ENCODE data around the gene FCRLB.

The FCRLB gene

GRCh38 chr1:161728376-161729226 is 7.3 kb downstream of the FCRLB start:
- TF ChIP-seq CTCF (IDR thresholded peaks at IDR 0.05; ENCODE audit: low read depth, low read length): no peak
- no peak overlapping the region for H3K4me3 ChIP-seq (ENCODE audit: low read depth, low read length)

DNA sequence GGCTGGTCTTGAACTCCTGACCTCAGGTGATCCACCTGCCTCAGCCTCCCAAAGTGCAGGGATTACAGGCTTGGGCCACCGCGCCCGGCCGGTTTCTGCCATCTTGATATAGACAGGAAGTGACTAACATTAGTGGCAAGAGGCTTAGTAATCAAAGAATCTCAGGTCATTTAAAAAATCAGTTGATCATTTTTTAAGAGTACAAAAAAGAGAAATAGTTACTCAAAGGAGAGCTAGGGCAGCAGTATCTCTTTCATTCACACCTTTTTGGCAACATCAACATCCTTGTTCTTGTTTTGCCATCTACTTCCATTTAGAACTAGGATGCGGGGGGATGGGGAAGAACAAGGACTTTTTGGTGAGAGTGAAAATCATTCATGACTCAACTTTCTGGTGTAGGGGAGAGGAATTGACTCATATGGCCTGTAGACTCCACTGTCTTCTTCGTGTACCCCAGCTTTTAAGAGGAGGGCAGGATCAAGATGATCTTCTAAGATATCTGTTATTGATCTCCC is 8.8 kb downstream of the FCRLB start:
- no peak overlapping the region for H3K4me3 ChIP-seq (ENCODE audit: low read depth, low read length)
- no peak for TF ChIP-seq CTCF (IDR thresholded peaks at IDR 0.05; ENCODE audit: low read depth, low read length)

GRCh38 chr1:161731241-161731640 is 9.9 kb downstream of the FCRLB start:
- H3K4me3 ChIP-seq (ENCODE audit: low read depth, low read length): no peak overlapping the region
- no peak for TF ChIP-seq CTCF (IDR thresholded peaks at IDR 0.05; ENCODE audit: low read depth, low read length)

- TF ChIP-seq CTCF (IDR thresholded peaks at IDR 0.05; ENCODE audit: low read depth, low read length): no peak
- H3K4me3 ChIP-seq (ENCODE audit: low read depth, low read length): no peak overlapping the region
Measured at GRCh38 chr1:161731981-161732718, 10.8 kb downstream of the FCRLB start.

DNA sequence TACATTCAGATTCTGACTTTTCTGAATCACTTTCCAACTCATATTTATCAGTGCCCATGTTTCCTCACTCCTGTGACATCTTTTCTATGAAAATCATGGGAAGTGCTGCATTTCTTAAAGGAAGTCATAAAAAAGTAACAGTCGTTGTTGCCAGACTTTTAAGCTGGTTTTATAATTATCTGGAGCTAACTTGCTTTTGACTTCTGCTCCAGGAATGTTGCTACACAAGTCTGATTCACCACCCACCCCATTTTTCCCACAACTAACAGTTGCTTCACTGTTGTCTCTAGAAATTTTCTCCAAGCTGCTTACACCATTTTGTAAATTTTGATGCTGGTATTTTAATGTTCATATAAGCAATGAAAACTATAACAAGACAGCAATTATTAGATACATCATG is 12.2 kb downstream of the FCRLB start:
- H3K4me3 ChIP-seq (ENCODE audit: low read depth, low read length): no peak overlapping the region
- no peak for TF ChIP-seq CTCF (IDR thresholded peaks at IDR 0.05; ENCODE audit: low read depth, low read length)

GRCh38 chr1:161735837-161736236 is 14.5 kb downstream of the FCRLB start:
- no peak overlapping the region for H3K4me3 ChIP-seq (ENCODE audit: low read depth, low read length)
- TF ChIP-seq CTCF (IDR thresholded peaks at IDR 0.05; ENCODE audit: low read depth, low read length): no peak
